Erythroblast (primary cell): ENCODE measurements around the gene TBC1D2B.
"Not testable (repeated sequence)": the region's sequence is repeated elsewhere in the genome, so short reads cannot be mapped to it uniquely, and the experiment has no call there.

Experiments
- GATA1 ChIP-seq: IDR thresholded peaks from 2 replicates; pipeline ENCODE4 v1.6.1; 2011; ENCODE audit warnings: low read depth, mild to moderate bottlenecking, control low read depth, low read length, moderate library complexity
- POLR2A ChIP-seq: IDR thresholded peaks from 2 replicates; pipeline ENCODE4 v1.6.1; 2011; ENCODE audit warnings: mild to moderate bottlenecking, low read length

DNA sequence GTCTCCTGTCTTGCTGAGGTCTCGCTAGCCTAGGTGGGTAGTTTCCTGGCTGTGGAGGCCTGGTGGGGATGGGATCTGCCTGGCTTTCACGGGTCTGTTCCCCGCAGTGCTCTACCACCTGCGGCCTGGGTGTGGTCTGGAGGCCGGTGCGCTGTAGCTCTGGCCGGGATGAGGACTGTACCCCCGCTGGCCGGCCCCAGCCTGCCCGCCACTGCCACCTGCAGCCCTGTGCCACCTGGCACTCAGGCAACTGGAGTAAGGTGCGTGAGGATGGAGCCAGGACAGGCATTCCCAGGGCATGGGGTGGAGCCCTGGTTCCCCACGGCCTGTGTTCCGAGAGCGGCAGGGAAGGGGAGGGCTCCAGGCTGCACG is 89.8 kb downstream of the TBC1D2B start:
- TF ChIP-seq POLR2A, GATA1: not testable (repeated sequence)
